Smooth muscle cell (in vitro differentiated cells): ENCODE results near the gene SAC3D1. TPM values are rescaled to one million over a fixed set of nuclear protein-coding genes. Genes with fewer than 3 reads are reported as not detected.

ENCODE experiments used
- DNase-seq: peaks from one replicate; lab custom pipeline; 2025; ENCODE audit not compliant: unreplicated experiment; lab: John Stamatoyannopoulos, UW
- H2AFZ ChIP-seq: fragments of 200-600 bp; sonication (generic); 2 replicates; pipeline ENCODE4 v1.6.0; 2016; ENCODE audit warnings: antibody characterized with exemption, low read depth, mild to moderate bottlenecking
- H3F3A ChIP-seq: fragments of 200-600 bp; sonication (generic); 2 replicates; pipeline ENCODE4 v1.6.0; 2017; ENCODE audit warnings: antibody characterized with exemption, low read depth
- H3K27ac ChIP-seq: fragments of 200-600 bp; sonication (generic); 2 replicates; pipeline ENCODE4 v1.5.1; 2016; ENCODE audit warnings: low read depth, mild to moderate bottlenecking
- H3K27me3 ChIP-seq: fragments of 200-600 bp; sonication (generic); 2 replicates; pipeline ENCODE4 v1.6.1; 2016; ENCODE audit warnings: low read depth, mild to moderate bottlenecking
- H3K36me3 ChIP-seq: fragments of 200-600 bp; sonication (generic); 2 replicates; pipeline ENCODE4 v1.5.1; 2016; ENCODE audit warnings: low read depth
- H3K4me1 ChIP-seq: fragments of 200-600 bp; sonication (generic); 2 replicates; pipeline ENCODE4 v1.5.1; 2016; ENCODE audit warnings: low read depth
- H3K4me2 ChIP-seq: fragments of 200-600 bp; sonication (generic); 2 replicates; pipeline ENCODE4 v1.6.0; 2016; ENCODE audit warnings: mild to moderate bottlenecking
- H3K4me3 ChIP-seq: fragments of 200-600 bp; sonication (generic); 2 replicates; pipeline ENCODE4 v1.5.1; 2016; ENCODE audit warnings: mild to moderate bottlenecking
- H3K79me2 ChIP-seq: fragments of 200-600 bp; sonication (generic); 2 replicates; pipeline ENCODE4 v1.6.0; 2016; ENCODE audit warnings: low read depth, mild to moderate bottlenecking
- H3K9ac ChIP-seq: fragments of 200-600 bp; sonication (generic); 2 replicates; pipeline ENCODE4 v1.6.0; 2016; ENCODE audit warnings: low read depth
- H3K9me3 ChIP-seq: fragments of 200-600 bp; sonication (generic); replicated peaks from 2 replicates; pipeline ENCODE4 v1.5.1; 2016; ENCODE audit warnings: low read depth
- H4K20me1 ChIP-seq: fragments of 200-600 bp; sonication (generic); 2 replicates; pipeline ENCODE4 v1.6.0; 2016; ENCODE audit warnings: low read depth
- WGBS: methylation state at CpG from one replicate; pipeline ENCODE4 v1.1.7; 2016; ENCODE audit warnings: low lambda C conversion rate; 5-methylcytosine and 5-hydroxymethylcytosine counted together
- polyA plus RNA-seq: library from polyadenylated mRNA; unstranded; fragments of >200 nt; fragmentation: Nextera tagmentation; extraction: Ambion mirVana; gene quantifications from 2 replicates; pipeline ENCODE4 v1.2.1, GENCODE V29; 2016
- total RNA-seq: library from RNA; depleted of rRNA; stranded (reverse); fragments of >200 nt; gene quantifications from 2 replicates; pipeline ENCODE4 v1.2.3, GENCODE V29; 2014
- TF ChIP-seq, protein P1 (sequence below): fragments of 200-600 bp; sonication (generic); IDR thresholded peaks from 2 replicates; pipeline ENCODE4 v1.5.1; 2017; ENCODE audit warnings: borderline replicate concordance, mild to moderate bottlenecking, antibody characterized with exemption; ENCODE audit not compliant: insufficient read depth, poor library complexity, severe bottlenecking

The SAC3D1 gene
- total and polyA plus RNA-seq, 2 experiments from 2014 or later: 7.4 to 26.2 TPM

DNA sequence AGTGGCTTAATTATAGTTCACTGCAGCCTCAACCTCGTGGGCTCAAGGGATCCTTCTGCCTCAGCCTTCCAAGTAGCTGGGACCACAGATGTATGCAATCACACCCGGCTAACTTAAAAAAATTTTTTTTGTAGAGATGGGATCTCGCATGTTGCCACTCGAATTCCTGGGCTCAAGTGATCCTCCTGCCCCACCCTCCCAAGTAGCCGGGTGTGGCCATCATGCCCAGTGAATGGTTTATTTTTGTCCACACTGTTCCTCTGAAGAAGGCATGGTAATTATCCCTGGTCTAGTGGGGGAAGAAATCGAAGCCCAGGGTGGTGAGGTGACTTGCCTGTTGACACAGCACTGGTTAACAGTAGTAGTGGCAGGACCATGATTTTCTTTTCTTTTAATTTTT is 1.9 kb downstream of the SAC3D1 start:
- no peak overlapping the region for H3K4me2 ChIP-seq
- 92% methylated on average over 6 of the region's 6 CpGs for WGBS

DNA sequence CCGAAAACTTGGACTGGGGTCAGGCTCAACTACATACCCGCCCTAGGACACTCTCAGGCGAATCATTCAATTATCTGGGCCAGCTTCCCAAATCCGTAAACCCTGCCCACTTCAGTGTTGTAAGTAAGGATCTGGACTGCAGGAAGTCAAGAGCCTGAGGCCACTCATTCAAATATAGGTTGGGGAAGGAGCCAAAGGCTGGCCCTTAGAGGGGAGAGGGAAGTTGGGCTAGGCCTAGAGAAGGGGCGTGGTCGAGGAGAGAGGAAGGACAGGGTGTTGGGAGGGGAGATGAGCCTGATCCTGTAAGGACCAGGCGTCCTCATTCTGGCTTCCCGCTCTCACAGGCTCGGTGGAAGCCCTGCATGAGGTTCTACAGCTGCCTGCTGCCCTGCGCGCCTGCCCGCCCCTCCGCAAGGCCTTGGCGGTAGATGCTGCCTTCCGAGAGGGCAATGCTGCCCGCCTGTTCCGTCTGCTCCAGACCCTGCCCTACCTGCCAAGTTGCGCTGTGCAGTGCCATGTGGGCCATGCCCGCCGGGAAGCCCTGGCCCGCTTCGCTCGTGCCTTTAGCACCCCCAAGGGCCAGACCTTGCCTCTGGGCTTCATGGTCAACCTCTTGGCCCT is 3.0 kb downstream of the SAC3D1 start:
- H3K4me1 ChIP-seq: no peaks in the 10 kb centered on the region
- H3K9ac ChIP-seq: no peak overlapping the region
- no peaks in the 10 kb centered on the region for H4K20me1 ChIP-seq
- H3K36me3 ChIP-seq: no peaks in the 10 kb centered on the region
- no peak overlapping the region for H3K4me3 ChIP-seq
- H3K4me2 ChIP-seq: no peak overlapping the region
- DNase-seq: no peak
- peaks cover 5% of the 10 kb centered on the region for H3K79me2 ChIP-seq
- H3F3A ChIP-seq: peaks cover 5% of the 10 kb centered on the region
- TF ChIP-seq, protein P1, sequence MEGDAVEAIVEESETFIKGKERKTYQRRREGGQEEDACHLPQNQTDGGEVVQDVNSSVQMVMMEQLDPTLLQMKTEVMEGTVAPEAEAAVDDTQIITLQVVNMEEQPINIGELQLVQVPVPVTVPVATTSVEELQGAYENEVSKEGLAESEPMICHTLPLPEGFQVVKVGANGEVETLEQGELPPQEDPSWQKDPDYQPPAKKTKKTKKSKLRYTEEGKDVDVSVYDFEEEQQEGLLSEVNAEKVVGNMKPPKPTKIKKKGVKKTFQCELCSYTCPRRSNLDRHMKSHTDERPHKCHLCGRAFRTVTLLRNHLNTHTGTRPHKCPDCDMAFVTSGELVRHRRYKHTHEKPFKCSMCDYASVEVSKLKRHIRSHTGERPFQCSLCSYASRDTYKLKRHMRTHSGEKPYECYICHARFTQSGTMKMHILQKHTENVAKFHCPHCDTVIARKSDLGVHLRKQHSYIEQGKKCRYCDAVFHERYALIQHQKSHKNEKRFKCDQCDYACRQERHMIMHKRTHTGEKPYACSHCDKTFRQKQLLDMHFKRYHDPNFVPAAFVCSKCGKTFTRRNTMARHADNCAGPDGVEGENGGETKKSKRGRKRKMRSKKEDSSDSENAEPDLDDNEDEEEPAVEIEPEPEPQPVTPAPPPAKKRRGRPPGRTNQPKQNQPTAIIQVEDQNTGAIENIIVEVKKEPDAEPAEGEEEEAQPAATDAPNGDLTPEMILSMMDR: no peak
- no peak overlapping the region for H3K27ac ChIP-seq
- WGBS: 95% methylated on average over 23 of the region's 23 CpGs
- no peak overlapping the region for H2AFZ ChIP-seq
- H3K27me3 ChIP-seq: no peaks in the 10 kb centered on the region
- H3K9me3 ChIP-seq: no peaks in the 10 kb centered on the region

More for the DNA sequence above, 1.9 kb downstream of the SAC3D1 start:
- Histone ChIP-seq H3K79me2 (peaks cover 5% of the 10 kb centered on the region), H3K4me1 (no peaks in the 10 kb centered on the region), H3K9me3 (no peaks in the 10 kb centered on the region), H3K4me3 (no peak overlapping the region), H3K9ac (no peak overlapping the region), H2AFZ (no peak overlapping the region), H4K20me1 (no peaks in the 10 kb centered on the region), H3K27me3 (no peaks in the 10 kb centered on the region), H3K36me3 (no peaks in the 10 kb centered on the region), H3F3A (peaks cover 5% of the 10 kb centered on the region), H3K27ac (no peak overlapping the region)
- TF ChIP-seq, protein P1: no peak
- DNase-seq: no peak

DNA sequence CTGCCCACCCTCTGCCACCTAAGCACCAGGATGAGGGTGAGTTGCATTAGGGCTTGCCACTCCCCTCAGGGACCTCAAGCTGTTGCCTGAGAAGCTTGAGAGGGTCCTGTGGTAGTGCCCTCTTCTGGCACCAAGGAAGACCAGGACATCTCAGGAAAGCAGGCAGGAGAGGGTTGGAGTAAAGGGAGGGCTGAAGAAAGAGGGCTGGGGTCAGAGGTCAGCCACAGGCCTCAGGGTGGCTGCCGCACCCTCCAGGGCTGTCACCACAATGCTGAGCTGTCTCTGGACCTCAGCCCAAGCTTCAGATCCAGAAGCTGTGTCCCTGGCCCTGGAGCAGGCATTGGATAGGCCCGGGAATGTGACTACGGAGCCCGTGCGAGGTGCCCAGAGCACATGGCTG is 4.1 kb downstream of the SAC3D1 start:
- Histone ChIP-seq H3K27me3 (no peaks in the 10 kb centered on the region), H3K4me1 (no peaks in the 10 kb centered on the region), H3F3A (peaks cover 4% of the 10 kb centered on the region), H3K9me3 (no peaks in the 10 kb centered on the region), H2AFZ (no peak overlapping the region), H3K79me2 (peaks cover 5% of the 10 kb centered on the region), H3K4me3 (no peak overlapping the region), H4K20me1 (no peaks in the 10 kb centered on the region), H3K36me3 (no peaks in the 10 kb centered on the region), H3K27ac (no peak overlapping the region), H3K4me2 (no peak overlapping the region), H3K9ac (no peak overlapping the region)
- DNase-seq: no peak
- WGBS: 93% methylated on average over 5 of the region's 5 CpGs
- TF ChIP-seq, protein P1: no peak

DNA sequence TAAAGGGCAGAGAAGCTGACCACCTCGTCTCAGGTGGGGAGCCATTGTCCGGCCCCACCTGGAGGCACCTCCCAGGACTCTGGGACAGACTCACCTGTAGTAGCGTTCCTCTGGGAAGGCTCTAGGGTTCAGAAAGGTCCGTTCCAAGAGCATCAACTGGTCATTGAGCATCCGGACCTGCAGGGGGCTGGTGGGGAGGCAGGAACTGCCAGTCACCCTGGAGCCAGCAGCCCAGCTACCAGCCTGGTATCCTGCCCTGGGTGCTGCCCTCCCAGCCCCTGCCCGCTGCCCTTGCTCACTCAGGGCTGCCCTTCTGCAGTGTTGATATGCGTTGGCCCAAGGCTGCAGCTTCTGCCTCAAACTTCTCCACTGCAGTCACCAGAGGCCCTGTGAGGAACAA is 4.7 kb downstream of the SAC3D1 start:
- TF ChIP-seq, protein P1: no peak
- Histone ChIP-seq H3K36me3 (no peaks in the 10 kb centered on the region), H3K9me3 (no peaks in the 10 kb centered on the region), H3K4me3 (no peak overlapping the region), H3K9ac (no peak overlapping the region), H3F3A (no peaks in the 10 kb centered on the region), H4K20me1 (no peaks in the 10 kb centered on the region), H3K4me2 (no peak overlapping the region), H3K27ac (no peak overlapping the region), H3K4me1 (no peaks in the 10 kb centered on the region), H3K27me3 (no peaks in the 10 kb centered on the region), H2AFZ (no peak overlapping the region), H3K79me2 (peaks cover 5% of the 10 kb centered on the region)
- DNase-seq: no peak
- WGBS: 93% methylated on average over 7 of the region's 7 CpGs
